HepG2 (cell line): ENCODE results near the gene SIRT6. TPM values are rescaled to one million over a fixed set of nuclear protein-coding genes. Genes with fewer than 3 reads are reported as not detected.

Source experiments
- BCL3 ChIP-seq: sonication (generic); formaldehyde crosslinking; IDR thresholded peaks from 2 replicates; pipeline ENCODE4 v1.5.1; 2020; ENCODE audit warnings: mild to moderate bottlenecking, missing genetic modification reagents, moderate library complexity
- FOXO4 ChIP-seq: sonication (generic); formaldehyde crosslinking; conservative IDR thresholded peaks from 2 replicates; pipeline ENCODE4 v1.8.1; 2023; ENCODE audit warnings: missing genetic modification reagents
- GPBP1L1 ChIP-seq: sonication (generic); formaldehyde crosslinking; IDR thresholded peaks from 2 replicates; pipeline ENCODE4 v1.5.0; 2020; ENCODE audit warnings: mild to moderate bottlenecking, missing genetic modification reagents
- IKZF5 ChIP-seq: IDR thresholded peaks from 2 replicates; pipeline ENCODE4 v1.6.1; 2018; ENCODE audit warnings: missing genetic modification reagents, mild to moderate bottlenecking, missing compliant biosample characterization
- LCORL ChIP-seq, 2 experiments: fragments of 450-650 bp in 1 of 2; sonication (generic) in 1 of 2; formaldehyde crosslinking in 1 of 2; IDR thresholded peaks; 2 replicates each; pipeline versions ENCODE4 v1.5.0 to v1.6.1; 2017 to 2020; ENCODE audit warnings: antibody characterized with exemption in 1 of 2, missing genetic modification reagents in 1 of 2
- MAFG ChIP-seq: sonication (generic); formaldehyde crosslinking; IDR thresholded peaks from 2 replicates; pipeline ENCODE4 v1.5.1; 2020; ENCODE audit warnings: mild to moderate bottlenecking, missing genetic modification reagents
- PRMT3 ChIP-seq: sonication (generic); formaldehyde crosslinking; IDR thresholded peaks from 2 replicates; pipeline ENCODE4 v1.8.1; 2022; ENCODE audit warnings: low read depth, mild to moderate bottlenecking, moderate library complexity, missing genetic modification reagents, borderline replicate concordance
- SALL2 ChIP-seq: sonication (generic); formaldehyde crosslinking; IDR thresholded peaks from 2 replicates; pipeline ENCODE4 v1.8.1; 2023; ENCODE audit warnings: mild to moderate bottlenecking, missing genetic modification reagents, inconsistent platforms
- TFDP1 ChIP-seq: IDR thresholded peaks from 2 replicates; pipeline ENCODE4 v1.6.1; 2016; ENCODE audit warnings: missing compliant biosample characterization, missing genetic modification reagents, borderline replicate concordance
- TOPORS ChIP-seq: sonication (generic); formaldehyde crosslinking; IDR thresholded peaks from 2 replicates; pipeline ENCODE4 v1.8.0; 2023; ENCODE audit warnings: mild to moderate bottlenecking, missing genetic modification reagents
- ZBTB49 ChIP-seq: sonication (generic); formaldehyde crosslinking; IDR thresholded peaks from 2 replicates; pipeline ENCODE4 v1.4.0; 2020; ENCODE audit warnings: missing genetic modification reagents, borderline replicate concordance
- ZNF687 ChIP-seq: sonication (generic); formaldehyde crosslinking; IDR thresholded peaks from 2 replicates; pipeline ENCODE4 v1.5.1; 2020; ENCODE audit warnings: mild to moderate bottlenecking, missing genetic modification reagents, moderate library complexity
- polyA plus RNA-seq, 8 experiments: library from polyadenylated mRNA; depleted of rRNA in 3 of 8; stranded (reverse) in 7 of 8; unstranded in 1 of 8; fragments of >200 nt; fragmentation: Illumina TruSeq in 4 of 8; extraction: Trizol in 4 of 8; gene quantifications; 2 replicates each; pipeline versions ENCODE4 v1.2.1 to v1.2.3, GENCODE V29; 2011 to 2016; ENCODE audit warnings: low read depth in 4 of 8, missing spikeins in 1 of 8, mixed read lengths in 1 of 8; ENCODE audit not compliant: insufficient read depth in 1 of 8
- total RNA-seq, 5 experiments: library from RNA; depleted of rRNA; stranded (reverse); fragments of >200 nt; fragmentation: Illumina TruSeq; extraction: Trizol; gene quantifications; 2 replicates each; pipeline ENCODE4 v1.2.3, GENCODE V29; 2016; ENCODE audit warnings: low read depth in 1 of 5

SIRT6 gene
- total and polyA plus RNA-seq, 2 of the 13 experiments (the other 11 are each of a cell fraction or from before 2014, with no cell fraction given): 11.0 to 18.4 TPM

- peak; percentile 86 for TF ChIP-seq IKZF5 (CRISPR knock-in tag)
- no peak for TF ChIP-seq SALL2 (CRISPR knock-in tag)
- TF ChIP-seq BCL3 (CRISPR knock-in tag): 0 out of 2 replicates have a peak, but pooled peaks have one; percentile 49
- no peak for TF ChIP-seq FOXO4 (CRISPR knock-in tag)
- no peak for TF ChIP-seq MAFG (CRISPR knock-in tag)
- 0 out of 2 replicates have a peak, but pooled peaks have one; percentile 48 for TF ChIP-seq PRMT3 (CRISPR knock-in tag)
- TF ChIP-seq ZBTB49 (CRISPR knock-in tag): no peak
- TF ChIP-seq TOPORS (CRISPR knock-in tag): no peak
- peak; percentile 88 for TF ChIP-seq ZNF687 (CRISPR knock-in tag)
- TF ChIP-seq TFDP1: peak; percentile 74; the same call in 1 of the 2 replicates
- TF ChIP-seq GPBP1L1 (CRISPR knock-in tag): no peak
- no peak for TF ChIP-seq LCORL (IDR thresholded peaks at IDR 0.05)
- TF ChIP-seq LCORL (CRISPR knock-in tag; IDR thresholded peaks at IDR 0.05): peak; percentile 69
Observed at GRCh38 chr19:4182084-4182810, at the start of gene SIRT6, which contains the start of gene ANKRD24 (continued).
